OCI-LY3 (cell line): ENCODE measurements around the gene ZNF560.

Experiments
- EZH2phosphoT487 ChIP-seq: fragments of 200-600 bp; shearing (Covaris generic); IDR thresholded peaks from 2 replicates; pipeline ENCODE4 v1.6.1; 2018; ENCODE audit warnings: antibody characterized with exemption, mixed run types, low read depth
- TF ChIP-seq, protein P1 (sequence below): fragments of 200-600, 300-600 bp; sonication (generic); IDR thresholded peaks from 2 replicates; pipeline ENCODE4 v1.5.1; 2014; ENCODE audit warnings: antibody characterized with exemption, low read length, low read depth

DNA sequence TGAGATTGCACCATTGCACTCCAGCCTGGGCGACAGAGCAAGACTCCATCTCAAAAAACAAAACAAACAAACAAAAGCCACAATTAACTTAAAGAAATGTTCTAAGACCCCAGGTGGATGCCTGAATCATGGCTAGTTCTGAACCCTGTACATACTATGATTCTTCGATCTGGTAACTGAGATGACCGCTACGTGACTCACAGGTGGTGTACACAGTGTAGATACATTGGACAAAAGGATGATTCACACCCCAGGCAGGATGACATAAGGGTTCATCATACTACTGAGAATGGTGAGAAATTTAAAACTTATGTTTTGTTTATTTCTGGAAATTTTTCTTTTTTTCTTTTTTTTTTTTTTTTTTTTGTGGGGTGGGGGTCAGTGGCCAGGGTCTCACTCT, 33.5 kb upstream of the ZNF560 start:
- TF ChIP-seq, protein P1, sequence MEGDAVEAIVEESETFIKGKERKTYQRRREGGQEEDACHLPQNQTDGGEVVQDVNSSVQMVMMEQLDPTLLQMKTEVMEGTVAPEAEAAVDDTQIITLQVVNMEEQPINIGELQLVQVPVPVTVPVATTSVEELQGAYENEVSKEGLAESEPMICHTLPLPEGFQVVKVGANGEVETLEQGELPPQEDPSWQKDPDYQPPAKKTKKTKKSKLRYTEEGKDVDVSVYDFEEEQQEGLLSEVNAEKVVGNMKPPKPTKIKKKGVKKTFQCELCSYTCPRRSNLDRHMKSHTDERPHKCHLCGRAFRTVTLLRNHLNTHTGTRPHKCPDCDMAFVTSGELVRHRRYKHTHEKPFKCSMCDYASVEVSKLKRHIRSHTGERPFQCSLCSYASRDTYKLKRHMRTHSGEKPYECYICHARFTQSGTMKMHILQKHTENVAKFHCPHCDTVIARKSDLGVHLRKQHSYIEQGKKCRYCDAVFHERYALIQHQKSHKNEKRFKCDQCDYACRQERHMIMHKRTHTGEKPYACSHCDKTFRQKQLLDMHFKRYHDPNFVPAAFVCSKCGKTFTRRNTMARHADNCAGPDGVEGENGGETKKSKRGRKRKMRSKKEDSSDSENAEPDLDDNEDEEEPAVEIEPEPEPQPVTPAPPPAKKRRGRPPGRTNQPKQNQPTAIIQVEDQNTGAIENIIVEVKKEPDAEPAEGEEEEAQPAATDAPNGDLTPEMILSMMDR: no peak
- TF ChIP-seq EZH2phosphoT487: no peak
